ENCODE results near the gene FRYL. TPM values are rescaled to one million over a fixed set of nuclear protein-coding genes. Genes with fewer than 3 reads are reported as not detected.

Gene FRYL
- total and polyA plus RNA-seq, 2 of the 13 experiments (the other 11 are each of a cell fraction or from before 2014, with no cell fraction given), result 9.7 to 19.6 TPM

DNA sequence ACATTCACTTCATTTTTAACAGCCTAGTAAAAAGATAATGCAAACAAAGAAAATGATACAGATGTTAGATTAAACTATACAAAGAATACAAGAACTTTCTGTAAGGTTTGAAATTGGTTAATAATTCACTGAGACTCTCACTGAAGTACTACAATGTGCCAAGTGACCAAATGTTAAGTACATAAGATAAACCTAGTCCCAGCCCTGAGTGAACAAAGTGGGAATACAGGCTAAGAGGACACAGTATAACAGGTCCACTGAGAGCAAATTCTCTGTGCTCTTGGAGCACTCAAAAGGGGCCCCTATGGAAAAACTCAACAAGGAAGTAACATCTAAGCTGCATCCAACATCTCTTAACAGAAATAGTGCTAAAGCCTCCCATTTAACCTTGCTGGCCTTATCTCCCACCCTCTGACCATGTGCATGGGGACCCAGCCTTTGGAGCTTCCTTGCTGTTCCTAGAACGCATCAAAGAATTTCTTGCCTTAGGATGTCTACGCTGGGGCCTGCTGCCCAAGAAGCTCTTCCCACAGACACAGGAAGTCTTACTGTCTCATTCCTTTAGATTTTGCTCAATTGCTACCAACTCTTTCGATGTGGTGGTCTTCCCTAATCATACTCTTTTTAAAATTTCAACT, 176.6 kb downstream of the FRYL start (continued):
- TF ChIP-seq, protein P1, sequence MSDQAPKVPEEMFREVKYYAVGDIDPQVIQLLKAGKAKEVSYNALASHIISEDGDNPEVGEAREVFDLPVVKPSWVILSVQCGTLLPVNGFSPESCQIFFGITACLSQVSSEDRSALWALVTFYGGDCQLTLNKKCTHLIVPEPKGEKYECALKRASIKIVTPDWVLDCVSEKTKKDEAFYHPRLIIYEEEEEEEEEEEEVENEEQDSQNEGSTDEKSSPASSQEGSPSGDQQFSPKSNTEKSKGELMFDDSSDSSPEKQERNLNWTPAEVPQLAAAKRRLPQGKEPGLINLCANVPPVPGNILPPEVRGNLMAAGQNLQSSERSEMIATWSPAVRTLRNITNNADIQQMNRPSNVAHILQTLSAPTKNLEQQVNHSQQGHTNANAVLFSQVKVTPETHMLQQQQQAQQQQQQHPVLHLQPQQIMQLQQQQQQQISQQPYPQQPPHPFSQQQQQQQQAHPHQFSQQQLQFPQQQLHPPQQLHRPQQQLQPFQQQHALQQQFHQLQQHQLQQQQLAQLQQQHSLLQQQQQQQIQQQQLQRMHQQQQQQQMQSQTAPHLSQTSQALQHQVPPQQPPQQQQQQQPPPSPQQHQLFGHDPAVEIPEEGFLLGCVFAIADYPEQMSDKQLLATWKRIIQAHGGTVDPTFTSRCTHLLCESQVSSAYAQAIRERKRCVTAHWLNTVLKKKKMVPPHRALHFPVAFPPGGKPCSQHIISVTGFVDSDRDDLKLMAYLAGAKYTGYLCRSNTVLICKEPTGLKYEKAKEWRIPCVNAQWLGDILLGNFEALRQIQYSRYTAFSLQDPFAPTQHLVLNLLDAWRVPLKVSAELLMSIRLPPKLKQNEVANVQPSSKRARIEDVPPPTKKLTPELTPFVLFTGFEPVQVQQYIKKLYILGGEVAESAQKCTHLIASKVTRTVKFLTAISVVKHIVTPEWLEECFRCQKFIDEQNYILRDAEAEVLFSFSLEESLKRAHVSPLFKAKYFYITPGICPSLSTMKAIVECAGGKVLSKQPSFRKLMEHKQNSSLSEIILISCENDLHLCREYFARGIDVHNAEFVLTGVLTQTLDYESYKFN (CRISPR knock-in tag; conservative IDR thresholded peaks at IDR 0.05), result peak; percentile 70
- no peak for TF ChIP-seq ZNF331 (CRISPR knock-in tag; IDR thresholded peaks at IDR 0.05)
- peak; percentile 39; the same call in 1 of the 2 replicates for TF ChIP-seq ZMYM4 (CRISPR knock-in tag; IDR thresholded peaks at IDR 0.05)
- TF ChIP-seq ATAD3A (CRISPR knock-in tag; IDR thresholded peaks at IDR 0.05), result no peak
- no peak for TF ChIP-seq SOX6 (IDR thresholded peaks at IDR 0.05)
- peak; percentile 42; the same call in 1 of the 2 replicates for TF ChIP-seq SOX6 (CRISPR knock-in tag; IDR thresholded peaks at IDR 0.05)
- TF ChIP-seq NR2F6 (IDR thresholded peaks at IDR 0.05), result peak; percentile 32
- TF ChIP-seq NR2F6 (CRISPR knock-in tag; IDR thresholded peaks at IDR 0.05), result no peak
- no peak for TF ChIP-seq MIER2 (CRISPR knock-in tag; IDR thresholded peaks at IDR 0.05)
- TF ChIP-seq ZNF713 (CRISPR knock-in tag; IDR thresholded peaks at IDR 0.05), result no peak
- no peak for TF ChIP-seq PRDM15 (CRISPR knock-in tag; IDR thresholded peaks at IDR 0.05)
- TF ChIP-seq, protein P2, sequence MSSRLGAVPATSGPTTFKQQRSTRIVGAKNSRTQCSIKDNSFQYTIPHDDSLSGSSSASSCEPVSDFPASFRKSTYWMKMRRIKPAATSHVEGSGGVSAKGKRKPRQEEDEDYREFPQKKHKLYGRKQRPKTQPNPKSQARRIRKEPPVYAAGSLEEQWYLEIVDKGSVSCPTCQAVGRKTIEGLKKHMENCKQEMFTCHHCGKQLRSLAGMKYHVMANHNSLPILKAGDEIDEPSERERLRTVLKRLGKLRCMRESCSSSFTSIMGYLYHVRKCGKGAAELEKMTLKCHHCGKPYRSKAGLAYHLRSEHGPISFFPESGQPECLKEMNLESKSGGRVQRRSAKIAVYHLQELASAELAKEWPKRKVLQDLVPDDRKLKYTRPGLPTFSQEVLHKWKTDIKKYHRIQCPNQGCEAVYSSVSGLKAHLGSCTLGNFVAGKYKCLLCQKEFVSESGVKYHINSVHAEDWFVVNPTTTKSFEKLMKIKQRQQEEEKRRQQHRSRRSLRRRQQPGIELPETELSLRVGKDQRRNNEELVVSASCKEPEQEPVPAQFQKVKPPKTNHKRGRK (CRISPR knock-in tag; IDR thresholded peaks at IDR 0.05), result no peak
- TF ChIP-seq ASH2L (IDR thresholded peaks at IDR 0.05; ENCODE audit: insufficient read length, low read depth, low read length), result peak; percentile 6
- TF ChIP-seq ZNF557 (CRISPR knock-in tag; IDR thresholded peaks at IDR 0.05), result 0 out of 2 replicates have a peak, but pooled peaks have one; percentile 18
- TF ChIP-seq KLF11 (CRISPR knock-in tag; IDR thresholded peaks at IDR 0.05), result no peak
- peak; percentile 40; the same call in 1 of the 2 replicates for TF ChIP-seq HNF4G (IDR thresholded peaks at IDR 0.05; ENCODE audit: borderline replicate concordance, low read depth, low read length)
- TF ChIP-seq HNF4G (CRISPR knock-in tag; IDR thresholded peaks at IDR 0.05; ENCODE audit: borderline replicate concordance, low read depth), result no peak
- no peak for TF ChIP-seq IRX3 (CRISPR knock-in tag; IDR thresholded peaks at IDR 0.05; ENCODE audit: borderline replicate concordance, low read depth)
- no peak for TF ChIP-seq FOSL2 (CRISPR knock-in tag; IDR thresholded peaks at IDR 0.05)
- TF ChIP-seq ZNF629 (CRISPR knock-in tag; conservative IDR thresholded peaks at IDR 0.05), result no peak
- TF ChIP-seq, protein P3, sequence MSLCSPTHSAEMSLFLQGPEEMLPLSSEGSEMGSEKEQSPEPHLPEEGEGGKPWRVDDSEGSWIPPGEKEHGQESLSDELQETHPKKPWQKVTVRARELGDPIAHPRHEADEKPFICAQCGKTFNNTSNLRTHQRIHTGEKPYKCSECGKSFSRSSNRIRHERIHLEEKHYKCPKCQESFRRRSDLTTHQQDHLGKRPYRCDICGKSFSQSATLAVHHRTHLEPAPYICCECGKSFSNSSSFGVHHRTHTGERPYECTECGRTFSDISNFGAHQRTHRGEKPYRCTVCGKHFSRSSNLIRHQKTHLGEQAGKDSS (CRISPR knock-in tag; IDR thresholded peaks at IDR 0.05; ENCODE audit: borderline replicate concordance, low read depth), result no peak; the same call in 1 of the 2 replicates
- TF ChIP-seq ZNF136 (CRISPR knock-in tag; IDR thresholded peaks at IDR 0.05; ENCODE audit: low read depth), result no peak

Data from HepG2 (cell line).